NCI-H226 (cell line): Measurements from ENCODE around the gene BTG1.
A peak's percentile ranks its signal among the peaks of the same experiment; 100 is the strongest.

ENCODE experiments used
- DNase-seq: peaks from one replicate; pipeline ENCODE4 v3.0.0-alpha.2; 2015

The BTG1 gene

DNA sequence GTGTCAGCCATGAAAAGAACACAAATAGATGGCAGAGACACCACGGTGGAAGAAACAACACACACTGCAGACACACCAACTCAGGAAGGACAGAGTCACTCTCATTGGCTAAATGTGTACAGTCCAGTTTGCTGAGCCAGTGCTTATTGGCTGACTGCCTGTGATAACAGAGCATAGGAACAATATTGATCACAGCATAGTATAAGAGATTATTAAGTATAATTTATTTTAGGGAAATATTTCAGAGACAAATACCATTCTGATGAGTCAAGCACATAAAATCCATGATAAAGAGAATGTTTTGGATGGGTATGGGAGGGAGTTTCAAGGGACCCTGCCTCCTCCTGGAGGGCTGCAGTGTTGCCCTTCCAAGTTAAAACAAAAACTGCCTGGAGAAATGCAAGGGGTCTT, 50.9 kb downstream of the BTG1 start:
- DNase-seq, result no peak

DNA sequence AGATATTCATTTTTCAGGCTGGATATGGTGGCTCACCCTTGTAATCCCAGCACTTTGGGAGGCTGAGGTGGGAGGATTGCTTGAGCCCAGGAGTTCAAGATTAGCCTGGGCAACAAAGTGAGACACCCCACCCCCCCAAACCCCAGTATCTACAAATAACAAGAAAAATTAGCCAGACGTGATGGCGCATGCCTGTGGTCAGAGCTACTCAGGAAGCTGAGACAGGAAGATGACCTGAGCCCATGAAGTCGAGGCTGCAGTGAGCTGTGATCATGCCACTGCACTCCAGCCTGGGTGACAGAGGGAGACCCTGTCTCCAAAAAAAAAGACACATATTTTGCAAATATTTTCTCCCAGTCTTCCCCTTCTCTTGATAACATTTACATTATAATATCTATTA, 51.3 kb downstream of the BTG1 start:
- peak; percentile 53 for DNase-seq
